ENCODE measurements around the gene HS6ST1. TPM values are rescaled to one million over a fixed set of nuclear protein-coding genes. Genes with fewer than 3 reads are reported as not detected.

Gene HS6ST1
- total RNA-seq, 1 donor from 2014 or later = 23.3 TPM

DNA sequence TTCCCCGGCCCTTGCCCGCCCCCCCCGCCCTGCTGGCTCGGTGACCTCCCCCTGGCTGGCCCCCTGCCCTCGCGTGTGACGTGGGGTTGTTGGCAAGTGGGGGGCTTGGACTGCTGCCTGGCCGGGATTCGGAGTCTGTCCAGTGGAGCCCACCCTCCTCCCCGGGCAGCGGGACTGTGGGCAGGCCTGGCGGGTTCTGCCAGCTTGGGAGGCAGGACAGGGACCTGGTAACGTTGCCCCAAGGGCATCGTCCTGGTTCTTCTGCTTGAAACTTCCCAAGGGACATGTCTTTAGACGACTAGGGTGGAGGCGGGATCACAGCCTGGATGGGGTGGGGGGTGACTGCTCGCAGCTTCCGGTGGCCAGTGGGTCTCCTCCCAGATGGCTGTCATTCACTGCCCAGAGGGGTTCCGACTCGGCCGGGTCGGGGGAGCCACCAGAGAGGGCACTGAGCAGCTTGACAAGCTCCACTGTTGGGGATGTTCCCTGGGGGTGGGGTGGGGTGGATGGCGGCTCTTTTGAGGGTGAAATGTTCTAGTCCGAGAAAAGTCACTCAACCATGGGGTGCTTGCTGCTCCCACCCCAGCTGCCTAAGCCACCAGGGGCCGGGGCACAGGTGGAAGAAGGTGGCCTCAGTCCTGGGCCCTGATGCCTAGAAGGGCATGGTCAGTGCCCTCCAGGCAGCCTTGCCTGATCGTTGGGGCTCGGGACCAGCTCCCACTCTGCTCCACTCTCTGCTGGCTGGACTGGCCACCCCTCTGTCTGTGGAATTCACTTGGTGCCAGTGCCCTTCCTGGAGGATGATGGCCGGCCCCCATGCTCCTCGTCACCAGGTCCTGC lies 4.3 kb upstream of the HS6ST1 start:
- Mint-ChIP-seq H3K4me1 (ENCODE audit: unreplicated experiment) (peaks cover 2% of the 10 kb centered on the region), H3K36me3 (ENCODE audit: low read depth, unreplicated experiment) (no peaks in the 10 kb centered on the region)

DNA sequence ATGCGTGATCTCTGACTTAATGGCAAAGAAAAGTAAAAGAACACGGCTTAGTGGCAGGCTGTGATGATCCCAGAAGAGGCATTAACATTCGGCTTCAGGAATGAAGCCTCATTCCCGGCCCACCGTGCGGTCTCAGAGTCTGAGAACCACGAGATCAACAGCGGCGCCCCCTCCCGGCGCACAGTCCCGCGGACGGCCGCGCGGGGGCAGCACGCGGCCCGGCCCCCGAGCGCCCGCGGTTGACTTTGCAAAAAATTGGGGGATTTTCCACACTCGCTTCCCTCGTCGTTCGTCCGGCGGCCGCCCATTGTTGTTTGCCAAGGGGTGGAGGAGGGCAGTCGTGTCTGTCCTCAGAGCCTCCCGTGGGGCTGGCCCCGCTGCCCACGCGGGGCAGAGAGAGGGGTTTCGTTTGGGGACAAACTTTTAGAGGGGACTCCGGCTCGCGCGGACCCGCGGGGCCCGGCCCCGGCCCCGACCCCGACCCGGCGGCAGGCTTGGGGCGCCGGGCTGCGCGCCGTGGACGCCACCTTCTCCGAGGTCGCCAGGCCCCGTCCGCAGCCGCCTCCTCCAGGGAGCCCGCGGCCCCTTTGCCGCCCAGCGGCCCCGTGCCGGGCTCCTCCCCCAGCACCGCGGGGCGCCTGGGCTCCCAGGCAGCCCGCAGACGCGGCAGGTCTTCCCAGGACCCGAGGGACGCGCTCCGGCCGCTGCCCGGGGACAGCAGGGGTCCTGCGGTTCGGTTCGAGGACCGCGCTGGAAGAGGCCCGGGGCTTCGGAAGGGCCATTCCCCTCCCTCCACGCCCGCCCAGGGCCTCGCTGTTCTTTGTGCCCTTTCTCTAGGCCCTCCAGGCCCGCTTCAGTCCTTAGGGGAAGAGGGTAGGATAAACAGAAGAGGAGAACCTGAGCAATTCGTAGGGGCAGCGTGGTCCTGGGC lies 3.4 kb upstream of the HS6ST1 start:
- H3K36me3 Mint-ChIP-seq (ENCODE audit: low read depth, unreplicated experiment) = no peaks in the 10 kb centered on the region
- H3K4me3 Mint-ChIP-seq (ENCODE audit: unreplicated experiment) = peak overlapping the region; percentile 85
- peak overlapping the region; percentile 64 for H3K27ac Mint-ChIP-seq (ENCODE audit: unreplicated experiment)
- TF ChIP-seq, protein P1, sequence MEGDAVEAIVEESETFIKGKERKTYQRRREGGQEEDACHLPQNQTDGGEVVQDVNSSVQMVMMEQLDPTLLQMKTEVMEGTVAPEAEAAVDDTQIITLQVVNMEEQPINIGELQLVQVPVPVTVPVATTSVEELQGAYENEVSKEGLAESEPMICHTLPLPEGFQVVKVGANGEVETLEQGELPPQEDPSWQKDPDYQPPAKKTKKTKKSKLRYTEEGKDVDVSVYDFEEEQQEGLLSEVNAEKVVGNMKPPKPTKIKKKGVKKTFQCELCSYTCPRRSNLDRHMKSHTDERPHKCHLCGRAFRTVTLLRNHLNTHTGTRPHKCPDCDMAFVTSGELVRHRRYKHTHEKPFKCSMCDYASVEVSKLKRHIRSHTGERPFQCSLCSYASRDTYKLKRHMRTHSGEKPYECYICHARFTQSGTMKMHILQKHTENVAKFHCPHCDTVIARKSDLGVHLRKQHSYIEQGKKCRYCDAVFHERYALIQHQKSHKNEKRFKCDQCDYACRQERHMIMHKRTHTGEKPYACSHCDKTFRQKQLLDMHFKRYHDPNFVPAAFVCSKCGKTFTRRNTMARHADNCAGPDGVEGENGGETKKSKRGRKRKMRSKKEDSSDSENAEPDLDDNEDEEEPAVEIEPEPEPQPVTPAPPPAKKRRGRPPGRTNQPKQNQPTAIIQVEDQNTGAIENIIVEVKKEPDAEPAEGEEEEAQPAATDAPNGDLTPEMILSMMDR (IDR thresholded peaks at IDR 0.05; ENCODE audit: unreplicated experiment) = peak; percentile 95
- no peaks in the 10 kb centered on the region for H3K9me3 Mint-ChIP-seq (ENCODE audit: unreplicated experiment)
- DNase-seq (ENCODE audit: low spot score) = peak; percentile 93
- H3K27me3 Mint-ChIP-seq (ENCODE audit: unreplicated experiment) = peaks cover 14% of the 10 kb centered on the region
- H3K4me1 Mint-ChIP-seq (ENCODE audit: unreplicated experiment) = peaks cover 2% of the 10 kb centered on the region

More for the DNA sequence above, 4.3 kb upstream of the HS6ST1 start:
- no peak overlapping the region for H3K27ac Mint-ChIP-seq (ENCODE audit: unreplicated experiment)
- no peaks in the 10 kb centered on the region for H3K9me3 Mint-ChIP-seq (ENCODE audit: unreplicated experiment)
- DNase-seq (ENCODE audit: low spot score) = no peak
- H3K27me3 Mint-ChIP-seq (ENCODE audit: unreplicated experiment) = peaks cover 14% of the 10 kb centered on the region
- peak overlapping the region; percentile 56 for H3K4me3 Mint-ChIP-seq (ENCODE audit: unreplicated experiment)
- TF ChIP-seq, protein P1 (IDR thresholded peaks at IDR 0.05; ENCODE audit: unreplicated experiment) = no peak

DNA sequence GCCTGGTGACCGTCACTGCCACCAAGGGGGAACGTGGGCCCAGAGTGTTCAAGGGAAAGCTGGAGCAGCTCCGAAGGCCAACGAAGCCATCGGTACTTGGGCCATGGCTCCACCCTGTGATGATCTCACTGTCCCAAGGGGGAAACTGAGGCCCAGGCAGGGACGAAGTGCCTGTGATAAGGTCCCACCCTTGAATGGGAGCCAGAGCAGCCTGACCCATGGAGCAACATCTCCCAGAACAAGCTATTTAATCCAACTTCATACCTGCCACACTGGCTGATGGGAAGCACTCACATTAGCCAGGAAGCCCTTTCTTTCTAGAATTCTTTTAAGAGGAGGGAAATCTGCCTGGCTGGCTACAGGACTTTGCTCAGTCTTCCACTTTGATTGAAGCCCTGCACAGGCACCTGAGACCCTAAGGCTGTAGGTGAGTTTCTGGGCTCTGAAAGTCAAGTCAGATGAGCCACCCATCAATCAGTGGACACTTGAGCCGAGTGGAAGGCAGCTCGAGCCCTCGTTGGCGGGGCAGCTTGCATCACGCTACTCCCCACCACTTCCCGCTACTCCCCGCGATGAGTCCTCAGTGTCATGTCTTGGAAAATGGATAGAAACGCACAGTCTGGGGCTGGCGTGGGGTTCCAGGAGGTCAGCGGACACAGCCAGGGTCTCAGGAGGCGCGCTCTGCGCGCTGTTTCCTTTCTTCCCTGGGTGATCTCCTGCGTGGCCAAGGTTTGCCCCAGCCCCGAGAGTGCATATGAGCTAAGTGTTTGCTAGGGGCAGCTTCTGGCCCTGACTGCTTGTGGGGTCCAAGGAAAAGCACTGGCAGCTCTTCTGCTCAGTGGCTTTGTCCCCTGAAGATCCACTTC lies 2.5 kb upstream of the HS6ST1 start:
- peaks cover 21% of the 10 kb centered on the region for H3K27me3 Mint-ChIP-seq (ENCODE audit: unreplicated experiment)
- peak overlapping the region; percentile 85 for H3K4me3 Mint-ChIP-seq (ENCODE audit: unreplicated experiment)
- H3K9me3 Mint-ChIP-seq (ENCODE audit: unreplicated experiment) = no peaks in the 10 kb centered on the region
- TF ChIP-seq, protein P1 (IDR thresholded peaks at IDR 0.05; ENCODE audit: unreplicated experiment) = no peak
- H3K4me1 Mint-ChIP-seq (ENCODE audit: unreplicated experiment) = peaks cover 8% of the 10 kb centered on the region
- no peak for DNase-seq (ENCODE audit: low spot score)
- H3K36me3 Mint-ChIP-seq (ENCODE audit: low read depth, unreplicated experiment) = no peaks in the 10 kb centered on the region
- peak overlapping the region; percentile 64 for H3K27ac Mint-ChIP-seq (ENCODE audit: unreplicated experiment)

DNA sequence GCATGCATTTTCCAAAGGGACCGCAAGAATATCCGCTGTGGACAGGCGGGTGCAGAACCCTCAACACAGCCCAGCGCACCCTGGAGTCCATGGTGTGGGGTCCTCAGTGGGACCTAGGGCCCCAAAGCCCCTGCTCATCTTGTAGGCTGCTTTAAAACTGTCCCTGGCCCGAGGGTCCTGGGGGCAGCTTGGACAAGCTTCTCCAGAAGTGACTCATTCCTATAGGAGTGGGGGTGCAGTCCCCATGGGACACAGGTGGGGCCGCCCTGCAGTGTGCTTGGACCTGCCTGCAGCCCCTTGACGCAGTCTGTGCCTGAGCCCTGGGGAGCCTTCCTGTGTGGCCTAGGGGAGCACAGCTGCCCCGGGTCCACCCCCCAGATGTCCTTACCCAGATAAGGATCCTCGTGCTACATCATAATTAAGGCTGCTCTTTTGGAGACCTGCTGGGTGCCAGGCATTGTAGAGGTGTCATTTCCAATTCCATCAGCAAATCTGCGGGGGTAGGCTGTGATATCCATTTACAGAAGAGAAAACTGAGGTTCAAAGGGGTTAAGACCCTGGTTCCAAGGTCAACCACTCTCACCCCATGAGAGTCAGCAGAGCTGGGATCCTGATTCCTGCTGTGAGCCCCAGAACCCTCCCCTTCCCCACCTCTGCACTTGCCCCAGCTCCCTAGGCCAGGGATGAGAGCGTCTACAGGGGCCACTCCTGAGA lies 1.7 kb upstream of the HS6ST1 start:
- peaks cover 19% of the 10 kb centered on the region for H3K27me3 Mint-ChIP-seq (ENCODE audit: unreplicated experiment)
- H3K4me3 Mint-ChIP-seq (ENCODE audit: unreplicated experiment) = peak overlapping the region; percentile 52
- H3K9me3 Mint-ChIP-seq (ENCODE audit: unreplicated experiment) = no peaks in the 10 kb centered on the region
- H3K4me1 Mint-ChIP-seq (ENCODE audit: unreplicated experiment) = peaks cover 10% of the 10 kb centered on the region
- no peak for DNase-seq (ENCODE audit: low spot score)
- TF ChIP-seq, protein P1 (IDR thresholded peaks at IDR 0.05; ENCODE audit: unreplicated experiment) = no peak
- H3K27ac Mint-ChIP-seq (ENCODE audit: unreplicated experiment) = no peak overlapping the region
- H3K36me3 Mint-ChIP-seq (ENCODE audit: low read depth, unreplicated experiment) = peaks cover 3% of the 10 kb centered on the region
